H1 (cell line): ENCODE data around the gene CSNK2B.

Source experiments
- CREB1 ChIP-seq: IDR thresholded peaks from 2 replicates; pipeline ENCODE4 v1.6.1; 2012; ENCODE audit warnings: inconsistent platforms
- EZH2 ChIP-seq: fragments of 200-600 bp; sonication (generic); IDR thresholded peaks from 2 replicates; pipeline ENCODE4 v1.7.1; 2012; ENCODE audit warnings: low read depth, mild to moderate bottlenecking, moderate library complexity, low read length, inconsistent platforms; ENCODE audit not compliant: severe bottlenecking
- MAFK ChIP-seq: IDR thresholded peaks from 2 replicates; pipeline ENCODE4 v1.6.1; 2012; ENCODE audit warnings: low read depth, mild to moderate bottlenecking, improper control_type of control experiment, low read length
- POLR2A ChIP-seq, 2 experiments: IDR thresholded peaks; 1 replicate in 1 of 2; 2 replicates in 1 of 2; pipeline ENCODE4 v1.6.1; 2011; ENCODE audit warnings: low read depth in 2 of 2, low read length in 2 of 2, mild to moderate bottlenecking in 2 of 2; ENCODE audit errors: control extremely low read depth in 1 of 2
- POLR2AphosphoS5 ChIP-seq: IDR thresholded peaks from 2 replicates; pipeline ENCODE4 v1.6.1; 2011; ENCODE audit warnings: low read depth, low read length
- SIN3A ChIP-seq, 2 experiments: IDR thresholded peaks in 1 of 2; conservative IDR thresholded peaks in 1 of 2; 2 replicates each; pipeline ENCODE4 v1.6.1; 2011 to 2012; ENCODE audit warnings: low read length in 2 of 2, improper control_type of control experiment in 1 of 2, low read depth in 1 of 2, mild to moderate bottlenecking in 1 of 2
- SRF ChIP-seq: IDR thresholded peaks from 2 replicates; pipeline ENCODE4 v1.6.1; 2011; ENCODE audit warnings: mild to moderate bottlenecking, low read depth, low read length, moderate library complexity
- TAF1 ChIP-seq: IDR thresholded peaks from 2 replicates; pipeline ENCODE4 v1.6.1; 2011; ENCODE audit warnings: mild to moderate bottlenecking, low read depth, low read length
- TF ChIP-seq, protein P1 (sequence below), 3 experiments: IDR thresholded peaks; 1 replicate in 2 of 3; 2 replicates in 1 of 3; pipeline versions ENCODE4 v1.5.1 to v1.6.1; 2011; ENCODE audit warnings: low read length in 3 of 3, mild to moderate bottlenecking in 3 of 3, inconsistent platforms in 2 of 3, low read depth in 1 of 3, moderate library complexity in 1 of 3; ENCODE audit not compliant: insufficient read depth in 1 of 3; ENCODE audit errors: control extremely low read depth in 1 of 3

DNA sequence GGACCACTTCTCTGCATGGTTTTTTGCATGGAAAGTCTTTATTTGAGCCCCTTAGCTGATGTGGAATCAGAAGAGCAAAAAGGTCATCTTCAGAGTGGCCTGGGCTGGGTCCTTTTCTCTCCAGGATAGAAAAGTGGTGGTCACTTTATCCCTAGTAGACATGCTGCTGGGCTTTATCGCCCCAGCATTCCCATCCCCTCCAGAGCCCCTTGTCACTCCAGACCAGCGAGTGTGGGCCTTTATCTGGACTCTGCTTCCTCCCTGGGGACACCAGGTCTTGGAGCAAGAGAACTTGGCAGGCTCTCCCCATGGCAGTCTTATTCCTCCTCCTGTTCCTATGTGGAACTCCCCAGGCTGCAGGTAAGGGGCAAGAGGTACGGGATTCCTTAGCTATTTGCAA is 40.7 kb downstream of the CSNK2B start, which contains the start of gene LY6G6F:
- TF ChIP-seq SIN3A (conservative IDR thresholded peaks at IDR 0.05 in 1 of 2, IDR thresholded peaks at IDR 0.05 in 1 of 2; ENCODE audit: low read depth in 1 of 2, low read length in 2 of 2) (no peak), POLR2AphosphoS5 (no peak), SRF (no peak), CREB1 (no peak), MAFK (no peak), TAF1 (no peak), POLR2A (IDR thresholded peaks at IDR 0.05; ENCODE audit: control extremely low read depth in 1 of 2, low read depth in 2 of 2, low read length in 2 of 2) (no peak), EZH2 (no peak)
- TF ChIP-seq, protein P1, sequence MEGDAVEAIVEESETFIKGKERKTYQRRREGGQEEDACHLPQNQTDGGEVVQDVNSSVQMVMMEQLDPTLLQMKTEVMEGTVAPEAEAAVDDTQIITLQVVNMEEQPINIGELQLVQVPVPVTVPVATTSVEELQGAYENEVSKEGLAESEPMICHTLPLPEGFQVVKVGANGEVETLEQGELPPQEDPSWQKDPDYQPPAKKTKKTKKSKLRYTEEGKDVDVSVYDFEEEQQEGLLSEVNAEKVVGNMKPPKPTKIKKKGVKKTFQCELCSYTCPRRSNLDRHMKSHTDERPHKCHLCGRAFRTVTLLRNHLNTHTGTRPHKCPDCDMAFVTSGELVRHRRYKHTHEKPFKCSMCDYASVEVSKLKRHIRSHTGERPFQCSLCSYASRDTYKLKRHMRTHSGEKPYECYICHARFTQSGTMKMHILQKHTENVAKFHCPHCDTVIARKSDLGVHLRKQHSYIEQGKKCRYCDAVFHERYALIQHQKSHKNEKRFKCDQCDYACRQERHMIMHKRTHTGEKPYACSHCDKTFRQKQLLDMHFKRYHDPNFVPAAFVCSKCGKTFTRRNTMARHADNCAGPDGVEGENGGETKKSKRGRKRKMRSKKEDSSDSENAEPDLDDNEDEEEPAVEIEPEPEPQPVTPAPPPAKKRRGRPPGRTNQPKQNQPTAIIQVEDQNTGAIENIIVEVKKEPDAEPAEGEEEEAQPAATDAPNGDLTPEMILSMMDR (IDR thresholded peaks at IDR 0.05; ENCODE audit: control extremely low read depth in 1 of 3, insufficient read depth in 1 of 3, low read depth in 1 of 3, low read length in 3 of 3) = no peak
